WTC11 (cell line): ENCODE results near the gene NEFH.

Experiments
- ATF1 ChIP-seq: sonication (generic); formaldehyde crosslinking; IDR thresholded peaks from 2 replicates; pipeline ENCODE4 v1.8.1; 2023; ENCODE audit warnings: mild to moderate bottlenecking, moderate library complexity, missing genetic modification reagents
- ATF3 ChIP-seq: sonication (generic); formaldehyde crosslinking; conservative IDR thresholded peaks from 2 replicates; pipeline ENCODE4 v1.8.1; 2022; ENCODE audit warnings: mild to moderate bottlenecking, missing genetic modification reagents
- CREB1 ChIP-seq: sonication (generic); formaldehyde crosslinking; IDR thresholded peaks from 2 replicates; pipeline ENCODE4 v1.8.0; 2023; ENCODE audit warnings: mild to moderate bottlenecking, missing genetic modification reagents
- CTCF ChIP-seq: fragments of 200-600 bp; IDR thresholded peaks from 2 replicates; pipeline ENCODE4 v1.8.0; 2022; ENCODE audit warnings: antibody characterized with exemption
- PRRX2 ChIP-seq: fragments of 250-450 bp; sonication (Bioruptor Pico); IDR thresholded peaks from 2 replicates; pipeline ENCODE4 v1.8.0; 2021; ENCODE audit warnings: mild to moderate bottlenecking
- RELA ChIP-seq: sonication (generic); formaldehyde crosslinking; IDR thresholded peaks from 2 replicates; pipeline ENCODE4 v1.8.1; 2022; ENCODE audit warnings: missing genetic modification reagents, mild to moderate bottlenecking, borderline replicate concordance
- TEAD4 ChIP-seq: sonication (generic); formaldehyde crosslinking; IDR thresholded peaks from 2 replicates; pipeline ENCODE4 v1.8.0; 2022; ENCODE audit warnings: mild to moderate bottlenecking, missing genetic modification reagents
- ZNF232 ChIP-seq: sonication (generic); formaldehyde crosslinking; IDR thresholded peaks from 2 replicates; pipeline ENCODE4 v1.8.0; 2022; ENCODE audit warnings: mild to moderate bottlenecking, missing genetic modification reagents

DNA sequence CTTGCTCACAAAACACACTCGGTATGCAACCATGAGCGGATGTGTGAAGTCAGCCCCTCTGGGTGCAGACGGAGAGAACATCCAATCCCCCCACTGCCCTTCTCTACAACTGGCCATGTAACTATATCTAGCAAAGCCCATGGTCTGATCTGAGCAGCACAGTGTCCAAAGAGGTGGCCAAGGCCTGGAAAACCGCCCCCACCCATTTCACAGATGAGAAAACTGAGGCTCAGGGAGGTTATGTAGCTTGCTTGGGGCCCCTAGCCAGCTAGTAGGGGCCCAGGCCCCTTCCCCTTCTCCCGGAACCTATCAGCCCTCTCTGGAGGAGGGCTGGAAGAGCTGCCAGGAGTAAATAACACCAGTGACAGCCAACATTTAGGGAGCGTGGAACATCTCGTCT, 15.4 kb upstream of the NEFH start:
- TF ChIP-seq CREB1 (CRISPR knock-in tag) (no peak), ZNF232 (no peak), ATF1 (CRISPR knock-in tag) (no peak), CTCF (no peak), PRRX2 (no peak), RELA (CRISPR knock-in tag) (no peak), TEAD4 (no peak), ATF3 (CRISPR knock-in tag) (no peak)
